ENCODE results near the gene FOXD1. TPM values are rescaled to one million over a fixed set of nuclear protein-coding genes. Genes with fewer than 3 reads are reported as not detected.

The FOXD1 gene
- total and polyA plus RNA-seq, 9 of the 15 experiments (the other 6 are each of a cell fraction or from before 2014, with no cell fraction given): 0.03 to 0.40 (median 0.10) TPM; not detected in 4

GRCh38 chr5:73494721-73495120 is 46.1 kb upstream of the FOXD1 start:
- FAIRE-seq: no peak
- POLR2A ChIA-PET: no interaction called here
- TF ChIP-seq ZNF197 (CRISPR knock-in tag; IDR thresholded peaks at IDR 0.05; ENCODE audit: low read depth) (no peak), REST (IDR thresholded peaks at IDR 0.05; ENCODE audit: borderline replicate concordance) (no peak), REST (CRISPR knock-in tag; IDR thresholded peaks at IDR 0.05; ENCODE audit: low read depth) (no peak), PATZ1 (CRISPR knock-in tag; IDR thresholded peaks at IDR 0.05; ENCODE audit: borderline replicate concordance) (no peak), MIER1 (IDR thresholded peaks at IDR 0.05; ENCODE audit: low read depth) (no peak), MTA3 (IDR thresholded peaks at IDR 0.05; ENCODE audit: borderline replicate concordance) (no peak), EHMT2 (IDR thresholded peaks at IDR 0.05) (no peak), RFX5 (IDR thresholded peaks at IDR 0.05; ENCODE audit: low read depth, low read length) (no peak), NCOA4 (IDR thresholded peaks at IDR 0.05; ENCODE audit: partially characterized antibody) (no peak), FOXK2 (conservative IDR thresholded peaks at IDR 0.05 in 1 of 2, IDR thresholded peaks at IDR 0.05 in 1 of 2; ENCODE audit: low read depth in 2 of 2) (no peak), ZC3H8 (IDR thresholded peaks at IDR 0.05) (no peak), MBD2 (IDR thresholded peaks at IDR 0.05; ENCODE audit: borderline replicate concordance, low read depth) (no peak)
- TF ChIP-seq, protein P1, sequence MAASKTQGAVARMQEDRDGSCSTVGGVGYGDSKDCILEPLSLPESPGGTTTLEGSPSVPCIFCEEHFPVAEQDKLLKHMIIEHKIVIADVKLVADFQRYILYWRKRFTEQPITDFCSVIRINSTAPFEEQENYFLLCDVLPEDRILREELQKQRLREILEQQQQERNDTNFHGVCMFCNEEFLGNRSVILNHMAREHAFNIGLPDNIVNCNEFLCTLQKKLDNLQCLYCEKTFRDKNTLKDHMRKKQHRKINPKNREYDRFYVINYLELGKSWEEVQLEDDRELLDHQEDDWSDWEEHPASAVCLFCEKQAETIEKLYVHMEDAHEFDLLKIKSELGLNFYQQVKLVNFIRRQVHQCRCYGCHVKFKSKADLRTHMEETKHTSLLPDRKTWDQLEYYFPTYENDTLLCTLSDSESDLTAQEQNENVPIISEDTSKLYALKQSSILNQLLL (CRISPR knock-in tag; IDR thresholded peaks at IDR 0.05; ENCODE audit: borderline replicate concordance): no peak

More at GRCh38 chr5:73494721-73495120, 46.1 kb upstream of the FOXD1 start:
- CTCF ChIA-PET (ENCODE audit: low intra/inter-chr PET ratio): no interaction called here
- Histone ChIP-seq H3K4me2 (ENCODE audit: insufficient read depth, low read length) (no peak overlapping the region), H2AFZ (ENCODE audit: low read depth, low read length) (no peak overlapping the region), H3K4me1 (replicated peaks in 1 of 2; ENCODE audit: control insufficient read depth in 2 of 2, insufficient read depth in 2 of 2, low read length in 2 of 2) (peaks cover 3% of the 10 kb centered on the region in 2 experiments; a peak in 4 of 5 replicates), H4K20me1 (replicated peaks; ENCODE audit: control insufficient read depth, insufficient read depth, low read length) (no peaks in the 10 kb centered on the region), H3K9me1 (ENCODE audit: control insufficient read depth, insufficient read depth, low read length) (no peaks in the 10 kb centered on the region), H3K9ac (ENCODE audit: insufficient read depth in 1 of 2, low read depth in 2 of 2, low read length in 2 of 2) (no peak overlapping the region), H3K79me2 (ENCODE audit: control insufficient read depth, insufficient read depth, low read length) (peaks cover 25% of the 10 kb centered on the region), H3K9me3 (replicated peaks; ENCODE audit: control insufficient read depth, insufficient read depth, low read depth, low read length) (no peaks in the 10 kb centered on the region), H3K4me3 (no peak overlapping the region), H3K36me3 (ENCODE audit: control insufficient read depth, insufficient read depth, low read length) (peaks cover 6% of the 10 kb centered on the region; the same call in 1 of the 3 replicates), H3K27me3 (ENCODE audit: control insufficient read depth in 2 of 2, insufficient read depth in 2 of 2, low read length in 2 of 2) (no peaks in the 10 kb centered on the region), H3K27ac (ENCODE audit: extremely low read depth, low read depth, low read length) (no peak overlapping the region)
- intact Hi-C loops (cut with micrococcal nuclease) (loop anchor here (5.0 kb wide), 1 partner anchor 42 kb away; no protein-coding TSS in a partner anchor), in situ Hi-C loops (cut with MboI) (no loop called here)
- DNase-seq (ENCODE audit: extremely low read depth in 1 of 4, low spot score in 3 of 4) (no peak), ATAC-seq (no peak)
- no TSS peak for BruUV-seq (replicated peaks)

Data from K562 (cell line).